Suprapubic skin (tissue), 4 donors: ENCODE measurements around the gene CTBP2. TPM values are rescaled to one million over a fixed set of nuclear protein-coding genes. Genes with fewer than 3 reads are reported as not detected.

Source experiments
- DNase-seq, 2 donors: peaks; one replicate each; pipeline ENCODE4 v3.0.0-alpha.2; 2019; ENCODE audit warnings: low spot score in 2 of 2
- H3K27ac ChIP-seq: fragments of 200-600 bp; sonication (generic); one replicate; pipeline ENCODE4 v1.5.1; 2019
- H3K27me3 ChIP-seq: fragments of 200-600 bp; sonication (generic); one replicate; pipeline ENCODE4 v1.5.1; 2019
- H3K36me3 ChIP-seq: fragments of 200-600 bp; sonication (generic); one replicate; pipeline ENCODE4 v1.5.1; 2019
- H3K4me1 ChIP-seq: fragments of 200-600 bp; sonication (generic); one replicate; pipeline ENCODE4 v1.5.1; 2019
- H3K4me3 ChIP-seq: fragments of 200-600 bp; sonication (generic); one replicate; pipeline ENCODE4 v1.5.1; 2019; ENCODE audit warnings: mild to moderate bottlenecking
- H3K9me3 ChIP-seq: fragments of 200-600 bp; sonication (generic); one replicate; pipeline ENCODE4 v1.5.1; 2019
- CTCF ChIP-seq, 2 donors: fragments of 200-600 bp in 1 of 2; fragments of 450-650 bp in 1 of 2; sonication (generic) in 1 of 2; IDR thresholded peaks; one replicate each; pipeline ENCODE4 v1.5.1; 2016 to 2019; ENCODE audit warnings: antibody characterized with exemption in 2 of 2, mild to moderate bottlenecking in 1 of 2, moderate library complexity in 1 of 2
- EP300 ChIP-seq: sonication (generic); formaldehyde crosslinking; IDR thresholded peaks from one replicate; pipeline ENCODE4 v1.6.1; 2017; ENCODE audit warnings: antibody characterized with exemption
- POLR2A ChIP-seq, 2 donors: fragments of 450-650 bp; IDR thresholded peaks; one replicate each; pipeline ENCODE4 v1.6.1; 2017; ENCODE audit warnings: antibody characterized with exemption in 2 of 2, mild to moderate bottlenecking in 2 of 2, moderate library complexity in 2 of 2
- POLR2AphosphoS5 ChIP-seq, 3 donors: sonication (generic); formaldehyde crosslinking; IDR thresholded peaks; one replicate each; pipeline ENCODE4 v1.6.1; 2017; ENCODE audit warnings: antibody characterized with exemption in 3 of 3
- WGBS: methylation state at CpG from one replicate; pipeline ENCODE4 v1.1.5; 2018; 5-methylcytosine and 5-hydroxymethylcytosine counted together
- total RNA-seq, 4 donors: library from RNA; depleted of rRNA; stranded (reverse); fragments of >200 nt; gene quantifications; one replicate each; pipeline ENCODE4 v1.1.0, GENCODE V29; 2016

Gene CTBP2
- total RNA-seq, 4 donors from 2014 or later: 19.7 to 45.7 (median 29.4) TPM

GRCh38 chr10:125121003-125121402, 39.4 kb downstream of the CTBP2 start:
- DNase-seq: peak in 1 of 2 donors; percentile 34
- peak overlapping the region; percentile 12 for H3K27ac ChIP-seq
- WGBS: 96% methylated on average over 8 of the region's 8 CpGs
- TF ChIP-seq POLR2A (IDR thresholded peaks at IDR 0.05) (no peak), POLR2AphosphoS5 (IDR thresholded peaks at IDR 0.05) (no peak), EP300 (no peak)
- no peaks in the 10 kb centered on the region for H3K36me3 ChIP-seq
- H3K27me3 ChIP-seq: no peaks in the 10 kb centered on the region
- peaks cover 76% of the 10 kb centered on the region for H3K4me1 ChIP-seq
- H3K4me3 ChIP-seq: no peak overlapping the region
- no peaks in the 10 kb centered on the region for H3K9me3 ChIP-seq

- 87% methylated on average over 11 of the region's 11 CpGs for WGBS
- DNase-seq: peak in 1 of 2 donors; percentile 49
- Histone ChIP-seq H3K27ac (peak overlapping the region; percentile 12), H3K9me3 (no peaks in the 10 kb centered on the region), H3K36me3 (no peaks in the 10 kb centered on the region), H3K4me1 (peaks cover 68% of the 10 kb centered on the region), H3K4me3 (no peak overlapping the region), H3K27me3 (no peaks in the 10 kb centered on the region)
- no peak for TF ChIP-seq POLR2AphosphoS5 (IDR thresholded peaks at IDR 0.05)
- TF ChIP-seq CTCF (IDR thresholded peaks at IDR 0.05): no peak
- TF ChIP-seq POLR2A (IDR thresholded peaks at IDR 0.05): no peak
- TF ChIP-seq EP300: no peak
These were observed 40.2 kb downstream of the CTBP2 start for GRCh38 chr10:125120053-125120710.

GRCh38 chr10:125118701-125119100, 41.7 kb downstream of the CTBP2 start:
- Histone ChIP-seq H3K36me3 (no peaks in the 10 kb centered on the region), H3K4me1 (peaks cover 64% of the 10 kb centered on the region), H3K4me3 (no peak overlapping the region), H3K27ac (peak overlapping the region; percentile 72), H3K27me3 (no peaks in the 10 kb centered on the region), H3K9me3 (no peaks in the 10 kb centered on the region)
- DNase-seq: peak in 1 of 2 donors; percentile 58
- TF ChIP-seq EP300 (no peak), CTCF (IDR thresholded peaks at IDR 0.05) (no peak), POLR2AphosphoS5 (IDR thresholded peaks at IDR 0.05) (no peak), POLR2A (IDR thresholded peaks at IDR 0.05) (no peak)
- 91% methylated on average over 10 of the region's 10 CpGs for WGBS

- Histone ChIP-seq H3K27ac (peak overlapping the region; percentile 72), H3K36me3 (no peaks in the 10 kb centered on the region), H3K4me3 (no peak overlapping the region), H3K27me3 (no peaks in the 10 kb centered on the region), H3K9me3 (no peaks in the 10 kb centered on the region), H3K4me1 (peaks cover 62% of the 10 kb centered on the region)
- 37% methylated on average over 14 of the region's 14 CpGs for WGBS
- peak in 1 of 2 donors; percentile 68 for DNase-seq
- TF ChIP-seq POLR2A (IDR thresholded peaks at IDR 0.05) (no peak), CTCF (IDR thresholded peaks at IDR 0.05) (no peak), POLR2AphosphoS5 (IDR thresholded peaks at IDR 0.05) (no peak), EP300 (no peak)
These were observed 42.3 kb downstream of the CTBP2 start for GRCh38 chr10:125118011-125118611.

- Histone ChIP-seq H3K36me3 (no peaks in the 10 kb centered on the region), H3K4me1 (peaks cover 58% of the 10 kb centered on the region), H3K27me3 (no peaks in the 10 kb centered on the region), H3K4me3 (no peak overlapping the region), H3K27ac (peak overlapping the region; percentile 72), H3K9me3 (no peaks in the 10 kb centered on the region)
- peak; percentile 48 to 52 for DNase-seq
- 77% methylated on average over 18 of the region's 18 CpGs for WGBS
- no peak for TF ChIP-seq EP300
- no peak for TF ChIP-seq CTCF (IDR thresholded peaks at IDR 0.05)
- no peak for TF ChIP-seq POLR2AphosphoS5 (IDR thresholded peaks at IDR 0.05)
- TF ChIP-seq POLR2A (IDR thresholded peaks at IDR 0.05): no peak
These were observed 43.6 kb downstream of the CTBP2 start for GRCh38 chr10:125116652-125117310.
